C1 segment of cervical spinal cord (tissue), 14 donors: ENCODE measurements around the gene DDX11.
"Not testable (repeated sequence)": the region's sequence is repeated elsewhere in the genome, so short reads cannot be mapped to it uniquely, and the experiment has no call there.

Experiments used
- DNase-seq, 14 donors: peaks; one replicate each; lab custom pipeline; 2025; lab: John Stamatoyannopoulos, UW

DDX11 gene

DNA sequence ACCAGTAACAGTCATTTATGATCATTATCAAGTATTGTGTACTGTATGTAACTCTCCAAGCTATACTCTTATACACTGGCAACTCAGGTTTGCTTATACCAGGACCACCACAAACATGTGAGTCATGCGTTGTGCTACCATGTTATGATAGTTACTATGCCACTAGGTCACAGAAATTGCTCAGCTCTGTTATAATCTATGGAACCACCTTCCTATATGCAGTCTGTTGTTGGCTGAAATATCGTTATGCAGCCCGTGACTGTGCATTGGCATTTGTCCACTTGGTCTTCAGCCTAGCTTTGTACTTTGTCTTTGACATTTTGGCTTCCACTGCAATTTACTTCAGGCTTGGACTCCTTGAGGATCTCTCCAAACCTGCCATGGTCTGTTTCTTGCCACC lies 7.5 kb upstream of the DDX11 start:
- DNase-seq, result not testable (repeated sequence)

DNA sequence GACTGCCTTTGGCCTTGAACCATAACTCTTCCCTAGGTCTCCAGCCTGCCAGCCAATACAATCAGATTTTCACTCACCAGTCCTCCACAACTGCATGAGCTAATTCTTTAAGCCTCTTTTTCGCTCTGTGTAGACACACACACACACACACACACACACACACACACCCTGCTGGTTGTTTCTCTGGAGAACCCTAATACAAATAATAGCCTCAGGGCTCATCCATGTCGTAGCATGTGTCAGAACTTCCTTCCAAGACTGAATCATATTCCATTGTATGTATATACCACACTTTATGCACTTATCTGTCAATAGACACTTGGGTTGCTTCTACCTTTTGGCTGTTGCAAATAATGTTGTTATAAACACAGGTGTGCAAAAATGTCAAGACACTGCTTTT lies 6.0 kb upstream of the DDX11 start:
- DNase-seq, result not testable (repeated sequence)

DNA sequence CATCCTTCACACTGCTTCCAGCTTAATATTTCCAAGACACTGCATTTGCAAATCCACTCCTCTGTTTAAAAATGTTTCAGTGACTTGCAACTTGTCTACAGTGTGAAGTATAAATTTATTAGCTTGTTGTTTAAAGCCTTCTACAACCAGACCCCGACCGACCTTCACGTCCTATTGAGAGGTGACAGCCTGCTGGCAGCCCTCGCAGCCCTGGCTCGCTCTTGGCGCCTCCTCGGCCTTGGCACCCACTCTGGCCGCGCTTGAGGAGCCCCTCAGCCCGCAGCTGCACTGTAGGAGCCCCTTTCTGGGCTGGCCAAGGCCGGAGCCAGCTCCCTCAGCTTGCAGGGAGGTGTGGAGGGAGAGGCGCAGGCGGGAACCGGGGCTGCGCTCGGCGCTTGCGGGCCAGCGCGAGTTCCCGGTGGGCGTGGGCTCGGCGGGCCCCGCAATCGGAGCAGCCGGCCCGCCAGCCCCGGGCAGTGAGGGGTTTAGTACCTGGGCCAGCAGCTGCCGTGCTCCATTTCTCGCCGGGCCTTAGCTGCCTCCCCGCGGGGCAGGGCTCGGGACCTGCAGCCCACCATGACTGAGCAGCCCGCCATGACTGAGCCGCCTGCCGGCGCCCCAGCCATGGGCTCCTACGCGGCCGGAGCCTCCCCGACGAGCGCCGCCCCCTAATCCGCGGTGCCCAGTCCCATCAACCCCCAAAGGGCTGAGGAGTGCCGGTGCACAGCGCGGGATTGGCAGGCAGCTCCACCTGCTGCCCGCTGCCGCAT lies 2.5 kb upstream of the DDX11 start:
- not testable (repeated sequence) for DNase-seq

DNA sequence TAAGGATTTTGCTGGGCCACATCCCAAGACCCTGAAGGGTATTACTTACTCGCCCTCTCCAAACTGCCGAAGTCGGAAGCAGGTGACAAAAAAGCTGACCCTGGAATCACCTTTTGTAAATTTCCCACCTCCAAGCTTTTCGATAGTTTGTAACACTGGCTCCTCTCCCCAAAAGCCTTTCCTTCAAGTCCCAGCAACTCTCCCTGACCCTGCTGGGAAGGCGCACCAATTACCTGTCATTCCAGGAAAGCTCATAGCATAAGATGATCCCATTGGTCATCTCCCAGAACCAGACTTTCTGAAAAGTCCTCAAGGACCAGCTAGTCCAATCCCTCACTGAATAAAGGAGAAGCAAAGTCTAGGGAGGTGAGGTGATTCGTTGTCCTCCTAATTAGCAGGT lies 698 bp upstream of the DDX11 start:
- DNase-seq, result not testable (repeated sequence)

DNA sequence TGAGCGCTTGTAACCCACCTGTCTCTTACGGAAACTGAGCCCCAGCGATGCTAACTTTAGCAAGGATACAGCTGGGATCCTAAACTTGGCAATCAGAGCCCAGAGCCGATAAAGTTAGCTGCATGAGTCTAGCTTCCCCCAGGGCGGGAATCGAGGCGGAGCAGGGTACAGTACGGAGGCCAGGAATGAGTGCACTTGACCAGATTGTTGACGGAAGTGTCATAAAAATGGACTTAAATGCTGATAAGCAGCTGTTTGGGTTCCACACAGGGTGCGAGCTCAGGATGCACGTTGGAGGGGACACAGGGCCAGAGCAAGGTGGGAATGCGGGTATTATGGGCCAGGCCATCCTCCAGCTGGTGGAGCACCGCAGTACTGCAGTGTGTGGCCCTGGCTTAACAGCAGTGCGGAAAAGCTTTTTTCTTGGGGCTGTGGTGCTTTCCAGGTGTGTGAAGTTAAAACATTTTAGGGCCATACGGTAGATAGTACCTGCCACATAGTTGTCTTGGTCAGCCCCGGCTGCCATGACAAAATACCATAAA lies 744 bp downstream of the DDX11 start:
- DNase-seq, result not testable (repeated sequence)

DNA sequence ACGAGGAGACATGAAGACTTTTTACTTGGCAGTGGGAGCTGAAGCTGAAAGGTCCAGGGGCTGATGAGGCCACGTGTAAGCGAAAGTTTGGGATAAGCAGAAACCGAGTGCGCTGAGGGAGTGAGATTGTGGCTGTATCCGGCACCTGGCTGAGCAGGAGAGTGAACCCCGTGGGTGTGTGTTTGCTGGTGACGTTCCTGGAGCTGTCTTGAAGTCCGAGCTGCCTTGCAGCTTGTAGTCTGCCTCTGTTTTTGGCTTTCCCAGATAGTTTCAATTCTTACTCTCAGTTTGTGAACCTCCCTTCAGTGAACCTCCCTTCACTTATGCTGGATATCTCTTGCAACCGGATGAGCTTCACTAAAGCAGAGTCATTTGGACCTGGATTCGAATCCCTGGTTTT lies 2.5 kb downstream of the DDX11 start:
- DNase-seq, result not testable (repeated sequence)

DNA sequence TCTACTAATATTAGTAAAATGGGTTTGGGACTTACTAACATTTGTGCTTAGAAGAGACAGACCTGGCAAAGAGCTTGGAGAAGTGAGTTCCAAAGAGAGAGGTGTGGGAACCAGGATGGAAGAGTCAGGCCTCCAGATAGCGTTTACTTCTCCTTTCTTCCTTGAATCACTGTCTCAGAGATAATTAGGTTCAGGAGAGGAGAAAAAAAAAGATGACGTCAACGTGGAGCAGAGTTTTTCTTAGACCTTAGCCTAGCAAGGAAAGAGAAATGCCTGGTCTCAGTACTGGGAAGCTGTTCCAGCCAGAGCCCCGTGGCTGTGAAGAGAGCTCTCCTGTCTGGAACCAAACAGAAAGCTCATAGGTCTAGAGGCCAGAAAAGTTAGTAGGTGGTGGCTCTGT lies 3.4 kb downstream of the DDX11 start:
- DNase-seq, result not testable (repeated sequence)

DNA sequence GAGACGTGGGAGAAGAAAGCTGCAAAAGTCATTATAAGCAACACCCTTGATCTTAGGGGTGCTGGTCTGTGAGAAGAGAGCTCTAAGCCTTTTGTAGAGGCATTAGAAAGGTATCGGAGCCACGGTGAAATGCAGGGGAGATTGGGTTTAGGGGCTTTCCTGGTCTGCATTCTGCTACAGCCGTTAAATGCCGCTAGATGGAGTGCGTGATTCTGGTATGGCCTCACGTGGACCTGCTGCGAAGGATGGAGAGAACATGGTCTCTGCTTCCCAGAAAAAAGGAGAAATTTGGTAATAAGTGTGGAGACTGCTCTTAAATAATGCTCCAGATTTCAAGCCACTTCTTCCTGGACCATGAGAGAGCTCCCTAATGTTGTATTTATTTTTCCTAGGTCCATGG lies 4.3 kb downstream of the DDX11 start:
- DNase-seq, result not testable (repeated sequence)

DNA sequence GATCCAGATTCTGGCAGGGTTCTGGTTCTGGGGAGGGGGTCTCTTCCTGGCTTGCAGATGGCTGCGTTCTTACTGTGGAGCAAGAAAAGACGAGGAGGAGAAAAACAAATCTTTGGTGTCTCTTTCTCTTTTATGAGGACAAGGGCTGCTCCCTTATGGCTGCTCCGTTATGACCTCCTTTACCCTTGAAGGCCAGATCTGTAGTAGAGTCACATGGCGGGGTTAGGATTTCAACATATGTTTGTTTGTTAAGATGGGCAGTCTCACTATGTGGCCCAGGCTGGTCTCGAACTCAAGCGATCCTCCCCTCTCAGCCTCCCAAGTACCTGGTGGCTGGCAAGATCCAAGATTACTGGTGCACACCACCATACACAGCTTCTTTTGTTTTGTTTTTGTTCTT lies 5.8 kb downstream of the DDX11 start:
- DNase-seq, result not testable (repeated sequence)

DNA sequence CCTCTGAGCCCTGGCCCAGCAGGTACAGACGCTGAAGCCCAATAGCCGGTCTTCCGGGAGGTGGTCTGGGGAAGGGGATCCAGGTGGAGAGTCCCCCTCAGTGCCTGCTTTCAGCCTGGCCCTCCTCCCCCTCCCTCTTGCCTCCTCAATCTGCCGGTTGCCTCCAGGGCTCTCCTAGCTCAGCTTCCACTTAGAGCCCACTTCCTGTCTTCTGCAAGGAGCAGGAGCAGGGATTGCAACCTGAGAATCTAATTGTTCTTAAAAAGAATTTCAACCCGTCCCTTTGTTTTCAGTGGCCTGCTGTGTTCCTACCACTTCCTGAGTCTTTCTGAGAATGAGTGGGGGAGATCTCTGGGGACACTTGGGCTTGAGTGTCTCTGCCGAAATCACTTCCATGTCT lies 6.6 kb downstream of the DDX11 start:
- not testable (repeated sequence) for DNase-seq

DNA sequence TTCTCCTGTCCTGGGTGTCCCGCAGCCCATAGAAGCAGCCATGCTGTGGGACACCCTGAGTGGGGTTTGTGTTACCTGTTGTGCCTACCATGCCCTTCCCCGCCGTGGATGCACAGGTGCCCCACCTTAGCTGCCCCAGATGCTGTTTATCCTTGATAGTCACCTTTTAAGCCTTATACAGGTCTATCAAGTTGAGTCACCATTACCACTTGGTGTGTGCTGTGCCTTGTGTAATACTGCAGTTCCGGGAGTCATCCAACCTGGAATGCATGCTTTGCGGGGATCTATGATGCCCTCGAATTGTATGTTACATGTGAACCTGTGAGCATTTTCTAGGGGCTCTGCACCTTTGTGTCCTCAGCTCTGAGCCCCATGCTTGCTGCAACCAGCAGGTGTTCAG lies 7.6 kb downstream of the DDX11 start:
- DNase-seq, result not testable (repeated sequence)

DNA sequence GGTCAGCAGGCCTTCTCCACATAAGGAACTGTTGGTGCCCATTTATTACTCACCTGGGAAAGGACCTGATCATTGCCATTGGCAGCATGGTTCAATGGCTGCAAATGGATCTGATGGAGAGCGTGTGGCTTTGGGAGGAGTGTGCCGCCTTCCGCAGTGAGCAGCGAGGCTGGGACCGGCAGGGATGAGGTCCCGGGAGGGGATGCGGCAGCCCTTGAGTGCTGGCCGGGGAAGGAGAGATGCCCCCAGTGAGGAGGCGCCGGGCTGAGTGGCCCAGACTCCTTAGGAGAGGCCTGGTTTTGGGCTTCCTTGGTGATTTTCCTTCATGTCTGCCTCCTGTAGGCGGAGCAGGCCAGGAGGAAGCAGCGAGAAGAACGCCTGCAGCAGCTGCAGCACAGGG lies 10.6 kb downstream of the DDX11 start:
- DNase-seq, result not testable (repeated sequence)

DNA sequence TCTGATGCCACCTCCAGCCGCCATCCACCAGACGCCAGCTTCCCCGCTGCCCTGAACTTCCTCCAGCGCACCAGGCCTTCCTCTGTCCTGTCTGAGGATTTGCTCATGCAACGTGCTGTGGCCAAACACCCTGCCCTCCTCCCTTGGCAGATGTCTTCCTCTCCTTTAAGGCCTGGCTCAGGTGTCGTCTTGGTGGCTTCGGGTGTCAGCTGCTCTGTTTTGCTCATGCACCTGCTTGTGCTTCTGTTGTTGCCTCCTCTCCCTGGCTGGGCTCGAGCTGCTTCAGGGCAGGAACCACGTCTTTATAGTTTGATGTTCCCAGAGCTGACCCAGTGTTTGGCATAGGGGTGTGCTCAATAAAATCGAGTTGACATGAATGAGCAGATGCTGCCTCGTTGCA lies 12.4 kb downstream of the DDX11 start:
- DNase-seq, result not testable (repeated sequence)

DNA sequence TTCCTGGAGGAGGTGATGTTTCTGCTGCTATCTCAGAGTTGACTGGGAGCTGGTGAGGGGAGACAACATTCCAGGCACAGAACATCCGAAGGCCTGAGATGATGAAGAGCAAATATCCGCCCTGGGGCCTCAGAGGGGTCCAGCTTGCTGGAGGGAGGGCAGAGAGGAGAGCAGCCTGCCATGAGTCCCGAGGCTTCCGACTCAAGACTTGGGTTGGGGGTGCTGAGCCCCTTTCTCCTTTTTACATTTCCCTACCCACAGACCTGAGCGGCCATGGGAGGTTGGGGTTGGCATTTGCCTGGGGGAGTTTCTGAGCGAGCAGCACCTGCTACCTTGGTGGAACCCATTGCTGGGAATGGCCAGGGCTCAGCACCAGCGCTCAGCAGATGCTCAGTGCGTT lies 13.8 kb downstream of the DDX11 start:
- not testable (repeated sequence) for DNase-seq

DNA sequence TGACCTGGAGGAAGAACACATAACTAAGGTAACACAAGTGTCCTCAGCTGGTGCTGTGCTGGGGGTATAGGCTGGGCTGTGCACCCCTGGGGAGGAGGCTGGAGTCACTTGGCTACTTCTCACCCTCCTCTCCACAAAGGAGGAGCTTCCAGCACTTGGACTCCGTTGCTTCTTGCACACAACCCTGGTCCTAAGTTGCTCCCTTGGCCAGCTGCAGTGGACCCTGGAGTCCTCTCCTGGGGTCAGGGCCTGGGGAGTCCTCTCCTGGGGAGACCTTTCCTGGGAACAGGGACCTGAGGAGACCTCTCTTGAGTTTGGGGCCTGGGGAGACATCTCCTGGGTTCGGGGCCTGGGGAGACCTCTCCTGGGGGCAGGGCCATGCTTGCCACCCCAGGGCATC lies 14.3 kb downstream of the DDX11 start:
- not testable (repeated sequence) for DNase-seq

DNA sequence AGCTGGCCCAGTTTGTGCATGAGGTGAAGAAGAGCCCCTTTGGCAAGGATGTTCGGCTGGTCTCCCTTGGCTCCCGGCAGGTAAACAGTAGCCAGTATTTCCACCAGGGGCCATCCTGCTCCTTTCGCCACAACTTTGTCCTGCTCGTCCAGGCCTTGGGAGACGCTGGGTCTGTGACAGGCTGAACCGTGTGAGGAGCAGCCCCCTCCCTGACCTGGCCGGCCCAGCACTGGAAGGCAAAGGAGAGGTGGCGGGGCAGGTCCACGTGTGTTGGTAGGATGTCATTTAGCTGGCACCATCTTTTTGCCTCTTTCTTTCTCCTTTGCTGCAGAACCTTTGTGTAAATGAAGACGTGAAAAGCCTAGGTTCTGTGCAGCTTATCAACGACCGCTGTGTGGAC lies 15.4 kb downstream of the DDX11 start:
- no peak for DNase-seq

DNA sequence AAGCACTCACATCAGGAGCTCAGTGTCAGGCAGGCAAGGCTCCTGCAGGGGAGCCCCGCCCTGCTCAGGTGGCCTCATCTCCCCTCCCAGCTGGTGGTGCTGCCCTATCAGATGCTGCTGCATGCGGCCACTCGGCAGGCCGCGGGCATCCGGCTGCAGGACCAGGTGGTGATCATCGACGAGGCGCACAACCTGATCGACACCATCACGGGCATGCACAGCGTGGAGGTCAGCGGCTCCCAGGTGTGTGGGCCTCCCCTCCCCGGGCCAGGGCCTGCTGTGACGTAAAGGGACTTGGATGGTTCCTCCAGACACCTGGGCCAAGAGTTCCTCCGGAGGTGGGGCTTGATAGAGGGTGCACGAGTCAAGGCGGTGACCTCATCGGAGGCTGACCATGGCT lies 18.0 kb downstream of the DDX11 start:
- not testable (repeated sequence) for DNase-seq

DNA sequence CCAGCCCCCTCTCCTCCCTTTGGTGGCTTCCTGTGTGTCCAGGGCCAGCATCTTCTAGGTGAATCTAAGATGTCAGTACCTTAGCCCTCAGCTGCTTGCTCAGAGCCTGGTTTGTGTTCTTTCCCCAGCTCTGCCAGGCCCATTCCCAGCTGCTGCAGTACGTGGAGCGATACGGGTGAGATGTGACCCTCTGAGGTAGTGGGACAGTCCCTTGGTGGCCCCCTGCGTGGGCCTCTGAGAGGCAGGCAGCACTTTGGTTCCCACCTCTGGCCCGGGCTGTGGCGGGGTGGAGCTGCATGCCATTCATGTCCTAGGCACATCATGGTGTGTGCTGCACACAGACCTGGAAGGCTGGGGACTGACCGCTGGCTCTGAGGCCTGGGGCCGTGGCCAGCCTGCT lies 19.1 kb downstream of the DDX11 start:
- not testable (repeated sequence) for DNase-seq

DNA sequence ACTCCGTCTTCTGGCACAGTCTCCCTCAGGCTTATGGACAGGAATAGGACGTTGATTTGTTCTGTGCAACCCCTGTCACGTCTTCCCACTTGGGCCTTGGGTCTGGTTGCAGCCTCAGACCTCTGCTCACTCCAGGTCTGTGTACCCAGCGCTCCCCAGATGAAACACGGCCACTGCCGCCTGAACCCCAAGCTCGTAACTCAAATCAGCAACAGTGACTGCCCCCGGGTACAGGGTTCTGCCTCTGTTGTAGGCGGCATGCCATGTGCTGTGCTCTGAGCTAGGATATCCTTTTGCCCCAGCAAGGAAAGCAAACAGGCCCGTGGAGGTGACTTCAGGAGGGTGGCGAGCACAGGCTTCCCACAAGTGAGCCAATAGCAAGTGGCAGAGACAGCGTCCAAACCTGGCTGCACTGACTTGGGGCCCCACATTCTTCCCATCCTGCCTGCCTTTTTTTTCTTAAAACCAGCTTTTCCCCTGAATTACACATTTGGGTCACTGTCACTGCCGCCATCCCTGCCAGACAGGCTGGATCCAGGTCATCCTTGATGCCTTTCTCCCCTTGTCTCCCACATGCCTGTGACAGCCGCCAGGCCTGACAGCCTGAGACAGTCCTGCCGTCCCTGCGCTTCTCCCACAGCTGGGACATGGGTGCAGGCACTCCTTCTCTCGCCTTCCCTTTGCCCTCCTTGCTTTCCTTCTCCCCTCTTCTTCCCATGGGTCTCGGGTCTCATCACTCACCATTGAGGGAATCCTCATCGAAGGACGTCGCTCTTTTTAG lies 21.6 kb downstream of the DDX11 start:
- not testable (repeated sequence) for DNase-seq

DNA sequence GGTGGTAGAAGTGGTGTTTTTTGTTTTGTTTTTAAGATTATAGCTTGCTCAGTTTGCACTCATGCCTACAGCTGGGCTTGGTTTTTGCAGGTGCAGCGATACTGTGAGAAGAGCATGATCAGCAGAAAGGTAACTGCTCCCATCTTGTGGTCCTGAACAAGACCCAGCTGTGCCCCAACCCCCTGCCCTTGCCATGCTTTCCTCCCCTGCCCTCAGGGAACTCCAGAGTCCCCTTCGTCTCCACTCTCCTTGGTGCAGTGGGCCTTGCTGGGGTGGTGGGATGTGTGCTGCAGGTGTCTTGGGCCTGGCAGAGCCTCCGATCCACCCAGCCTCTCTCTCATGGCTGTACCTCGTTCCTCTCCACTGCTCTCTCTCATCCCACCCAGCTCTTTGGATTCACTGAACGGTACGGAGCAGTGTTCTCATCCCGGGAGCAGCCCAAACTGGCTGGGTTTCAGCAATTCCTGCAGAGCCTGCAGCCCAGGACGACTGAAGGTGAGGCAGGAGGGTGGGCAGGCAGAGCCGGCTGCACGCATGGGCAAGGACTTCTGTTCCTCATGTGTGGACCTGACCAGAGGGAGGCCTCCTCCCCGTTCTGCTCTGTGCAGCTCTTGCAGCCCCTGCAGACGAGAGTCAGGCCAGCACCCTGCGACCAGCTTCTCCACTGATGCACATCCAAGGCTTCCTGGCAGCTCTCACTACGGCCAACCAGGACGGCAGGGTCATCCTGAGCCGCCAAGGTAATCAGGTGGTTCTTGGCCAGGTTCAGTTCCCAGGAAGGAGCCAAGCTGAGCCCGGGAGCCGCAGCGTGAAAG lies 22.8 kb downstream of the DDX11 start:
- not testable (repeated sequence) for DNase-seq

DNA sequence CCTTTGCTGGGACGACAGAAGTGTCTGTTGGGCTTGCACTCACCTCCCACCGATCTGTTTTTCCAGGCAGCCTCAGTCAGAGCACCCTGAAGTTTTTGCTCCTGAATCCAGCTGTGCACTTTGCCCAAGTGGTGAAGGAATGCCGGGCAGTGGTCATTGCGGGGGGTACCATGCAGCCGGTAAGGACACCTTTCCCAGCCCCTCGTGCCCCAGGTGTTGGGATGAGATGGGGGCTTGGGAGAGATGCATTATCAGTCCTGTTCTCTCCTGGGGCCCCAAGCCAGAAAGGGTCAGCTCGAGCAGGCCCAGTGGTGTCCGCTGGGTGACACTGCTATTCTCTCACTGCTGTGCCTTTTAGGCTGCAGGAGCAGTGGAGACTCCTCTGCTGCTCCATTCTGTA lies 24.2 kb downstream of the DDX11 start:
- not testable (repeated sequence) for DNase-seq

DNA sequence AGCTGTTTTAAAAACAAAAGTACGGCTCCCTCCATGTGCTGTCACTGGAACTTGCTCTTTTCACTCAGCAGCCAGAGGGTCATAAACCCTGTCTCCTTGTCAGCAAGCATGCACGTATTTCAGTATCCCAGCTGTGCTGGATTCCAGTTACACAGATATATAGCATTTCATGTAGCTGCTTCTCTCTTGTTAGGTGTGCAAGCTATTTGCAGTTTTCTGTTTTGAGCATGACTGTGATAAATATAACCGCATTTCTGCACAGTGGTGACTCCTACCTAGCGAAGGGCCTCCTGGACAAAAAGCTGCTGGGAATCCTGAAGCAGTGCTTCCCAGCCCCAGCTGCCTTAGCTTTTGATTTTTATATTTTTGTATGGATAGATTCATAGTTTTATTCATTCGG lies 24.7 kb downstream of the DDX11 start:
- not testable (repeated sequence) for DNase-seq
